WTC11 (cell line): ENCODE data around the gene ADAT1. TPM values are rescaled to one million over a fixed set of nuclear protein-coding genes. Genes with fewer than 3 reads are reported as not detected.
A peak's percentile ranks its signal among the peaks of the same experiment; 100 is the strongest.

ENCODE experiments used
- ATAC-seq: fragments of 200-7000 bp; cut with Tn5 transposase; 2 replicates; pipeline ENCODE4 v1.10.0; 2021; ENCODE audit warnings: mild to moderate bottlenecking, moderate library complexity
- Bru-seq: library from RNA; stranded (reverse); fragments of 400-500 nt; gene quantifications from one replicate; lab custom pipeline; 2021; lab: Mats Ljungman, UMichigan
- CTCF ChIA-PET: fragments of 300-600 bp; sonication (Branson Sonifier 250); formaldehyde crosslinking; loops from one replicate; lab custom pipeline; 2021; ENCODE audit warnings: antibody characterized with exemption; lab: Charles Lee
- POLR2A ChIA-PET: fragments of 350-600 bp; sonication (Branson Sonifier 250); formaldehyde crosslinking; loops from one replicate; lab custom pipeline; 2021; ENCODE audit warnings: antibody characterized with exemption; lab: Charles Lee
- DNase-seq: peaks from one replicate; pipeline ENCODE4 v3.0.0; 2021; ENCODE audit warnings: low spot score
- H3K27ac Mint-ChIP-seq: 2 replicates; pipeline ENCODE4 v1.8.0; 2021; ENCODE audit warnings: mixed read lengths
- H3K27me3 Mint-ChIP-seq: 2 replicates; pipeline ENCODE4 v1.8.0; 2021; ENCODE audit warnings: low read depth, mild to moderate bottlenecking, moderate library complexity, mixed read lengths
- H3K36me3 Mint-ChIP-seq: 2 replicates; pipeline ENCODE4 v1.8.0; 2021; ENCODE audit warnings: mixed read lengths
- H3K4me1 Mint-ChIP-seq: 2 replicates; pipeline ENCODE4 v1.8.0; 2022; ENCODE audit warnings: mixed read lengths
- H3K4me3 Mint-ChIP-seq: 2 replicates; pipeline ENCODE4 v1.8.0; 2021; ENCODE audit warnings: mild to moderate bottlenecking, moderate library complexity, mixed read lengths
- H3K9me3 Mint-ChIP-seq: 2 replicates; pipeline ENCODE4 v1.8.0; 2021; ENCODE audit warnings: mixed read lengths
- ESRRA ChIP-seq: sonication (generic); formaldehyde crosslinking; IDR thresholded peaks from 2 replicates; pipeline ENCODE4 v1.8.1; 2022; ENCODE audit warnings: mild to moderate bottlenecking, missing genetic modification reagents, borderline replicate concordance
- FOXK1 ChIP-seq: sonication (generic); formaldehyde crosslinking; IDR thresholded peaks from 2 replicates; pipeline ENCODE4 v1.8.0; 2022; ENCODE audit warnings: mild to moderate bottlenecking, moderate library complexity, missing genetic modification reagents
- FOXP1 ChIP-seq: sonication (generic); formaldehyde crosslinking; IDR thresholded peaks from 2 replicates; pipeline ENCODE4 v1.8.0; 2022; ENCODE audit warnings: missing genetic modification reagents, mild to moderate bottlenecking, moderate library complexity, borderline replicate concordance
- GABPB1 ChIP-seq: sonication (generic); formaldehyde crosslinking; IDR thresholded peaks from 2 replicates; pipeline ENCODE4 v1.8.1; 2023; ENCODE audit warnings: mild to moderate bottlenecking, missing genetic modification reagents
- KAT7 ChIP-seq: sonication (generic); formaldehyde crosslinking; IDR thresholded peaks from 2 replicates; pipeline ENCODE4 v1.8.1; 2023; ENCODE audit warnings: missing genetic modification reagents, mild to moderate bottlenecking, borderline replicate concordance
- NFYB ChIP-seq: sonication (generic); formaldehyde crosslinking; conservative IDR thresholded peaks from 2 replicates; pipeline ENCODE4 v1.8.0; 2022; ENCODE audit warnings: low read depth, missing genetic modification reagents
- RORB ChIP-seq: fragments of 250-450 bp; sonication (Bioruptor Pico); IDR thresholded peaks from 2 replicates; pipeline ENCODE4 v1.9.0; 2021; ENCODE audit warnings: mild to moderate bottlenecking
- TEAD1 ChIP-seq: sonication (generic); formaldehyde crosslinking; IDR thresholded peaks from 2 replicates; pipeline ENCODE4 v1.8.0; 2022; ENCODE audit warnings: mild to moderate bottlenecking, missing genetic modification reagents
- ZNF121 ChIP-seq: sonication (generic); formaldehyde crosslinking; IDR thresholded peaks from 2 replicates; pipeline ENCODE4 v1.8.0; 2023; ENCODE audit warnings: missing genetic modification reagents
- ZNF138 ChIP-seq: sonication (generic); formaldehyde crosslinking; conservative IDR thresholded peaks from 2 replicates; pipeline ENCODE4 v1.8.1; 2022; ENCODE audit warnings: mild to moderate bottlenecking, moderate library complexity, missing genetic modification reagents
- ZNF263 ChIP-seq: sonication (generic); formaldehyde crosslinking; IDR thresholded peaks from 2 replicates; pipeline ENCODE4 v1.8.1; 2022; ENCODE audit warnings: low read depth, mild to moderate bottlenecking, moderate library complexity, missing genetic modification reagents
- long read RNA-seq, 3 experiments: library from RNA in 1 of 3; library from capped mRNA in 1 of 3; library from polyadenylated mRNA in 1 of 3; unstranded in 2 of 3; stranded (forward) in 1 of 3; transcript quantifications; one replicate each; pipeline ENCODE4 v2.0.0, GENCODE V29; 2021
- total RNA-seq: library from RNA; stranded (reverse); gene quantifications from 3 replicates; pipeline ENCODE4 v1.2.3, GENCODE V29; 2021
- TF ChIP-seq, protein P1 (sequence below): sonication (generic); formaldehyde crosslinking; IDR thresholded peaks from 2 replicates; pipeline ENCODE4 v1.8.1; 2023; ENCODE audit warnings: mild to moderate bottlenecking, missing genetic modification reagents, borderline replicate concordance
- TF ChIP-seq, protein P2 (sequence below): sonication (generic); formaldehyde crosslinking; IDR thresholded peaks from 2 replicates; pipeline ENCODE4 v1.8.1; 2022; ENCODE audit warnings: mild to moderate bottlenecking, moderate library complexity, missing genetic modification reagents
- TF ChIP-seq, protein P3 (sequence below): sonication (generic); formaldehyde crosslinking; IDR thresholded peaks from 2 replicates; pipeline ENCODE4 v1.8.0; 2022; ENCODE audit warnings: mild to moderate bottlenecking, missing genetic modification reagents
- TF ChIP-seq, protein P4 (sequence below): sonication (generic); formaldehyde crosslinking; IDR thresholded peaks from 2 replicates; pipeline ENCODE4 v1.8.1; 2022; ENCODE audit warnings: mild to moderate bottlenecking, missing genetic modification reagents, moderate library complexity, borderline replicate concordance
- TF ChIP-seq, protein P5 (sequence below): sonication (generic); formaldehyde crosslinking; IDR thresholded peaks from 2 replicates; pipeline ENCODE4 v1.8.1; 2023; ENCODE audit warnings: mild to moderate bottlenecking, moderate library complexity, missing genetic modification reagents
- TF ChIP-seq, protein P6 (sequence below): sonication (generic); formaldehyde crosslinking; IDR thresholded peaks from 2 replicates; pipeline ENCODE4 v1.8.1; 2022; ENCODE audit warnings: missing genetic modification reagents, borderline replicate concordance
- TF ChIP-seq, protein P7 (sequence below): fragments of 250-450 bp; sonication (Bioruptor Pico); IDR thresholded peaks from 2 replicates; pipeline ENCODE4 v1.9.0; 2021; ENCODE audit warnings: mild to moderate bottlenecking

The ADAT1 gene, protein sequence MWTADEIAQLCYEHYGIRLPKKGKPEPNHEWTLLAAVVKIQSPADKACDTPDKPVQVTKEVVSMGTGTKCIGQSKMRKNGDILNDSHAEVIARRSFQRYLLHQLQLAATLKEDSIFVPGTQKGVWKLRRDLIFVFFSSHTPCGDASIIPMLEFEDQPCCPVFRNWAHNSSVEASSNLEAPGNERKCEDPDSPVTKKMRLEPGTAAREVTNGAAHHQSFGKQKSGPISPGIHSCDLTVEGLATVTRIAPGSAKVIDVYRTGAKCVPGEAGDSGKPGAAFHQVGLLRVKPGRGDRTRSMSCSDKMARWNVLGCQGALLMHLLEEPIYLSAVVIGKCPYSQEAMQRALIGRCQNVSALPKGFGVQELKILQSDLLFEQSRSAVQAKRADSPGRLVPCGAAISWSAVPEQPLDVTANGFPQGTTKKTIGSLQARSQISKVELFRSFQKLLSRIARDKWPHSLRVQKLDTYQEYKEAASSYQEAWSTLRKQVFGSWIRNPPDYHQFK
- total RNA-seq (45.3 to 48.1 TPM (median 46.0 TPM) in 3 replicates), Bru-seq, nascent RNA (percentile 74 among the genes with signal in this experiment)
- long read RNA-seq, experiment 1, transcript ADAT1-201 (11 exons, 1,869 nt), result major isoform, 10 of 33 reads
- long read RNA-seq, experiment 1, partial matches to known transcripts, result 14 of 33 reads
- long read RNA-seq, experiment 1, other reads (novel, unspliced or antisense), result 9 of 33 reads
- long read RNA-seq, experiment 2, partial matches to known transcripts, result 0 of 1 reads
- long read RNA-seq, experiment 2, other reads (novel, unspliced or antisense), result 1 of 1 reads
- long read RNA-seq, experiment 3, transcript ADAT1-201 (11 exons, 1,869 nt), result major isoform, 7 of 12 reads
- long read RNA-seq, experiment 3, partial matches to known transcripts, result 2 of 12 reads
- long read RNA-seq, experiment 3, other reads (novel, unspliced or antisense), result 3 of 12 reads

DNA sequence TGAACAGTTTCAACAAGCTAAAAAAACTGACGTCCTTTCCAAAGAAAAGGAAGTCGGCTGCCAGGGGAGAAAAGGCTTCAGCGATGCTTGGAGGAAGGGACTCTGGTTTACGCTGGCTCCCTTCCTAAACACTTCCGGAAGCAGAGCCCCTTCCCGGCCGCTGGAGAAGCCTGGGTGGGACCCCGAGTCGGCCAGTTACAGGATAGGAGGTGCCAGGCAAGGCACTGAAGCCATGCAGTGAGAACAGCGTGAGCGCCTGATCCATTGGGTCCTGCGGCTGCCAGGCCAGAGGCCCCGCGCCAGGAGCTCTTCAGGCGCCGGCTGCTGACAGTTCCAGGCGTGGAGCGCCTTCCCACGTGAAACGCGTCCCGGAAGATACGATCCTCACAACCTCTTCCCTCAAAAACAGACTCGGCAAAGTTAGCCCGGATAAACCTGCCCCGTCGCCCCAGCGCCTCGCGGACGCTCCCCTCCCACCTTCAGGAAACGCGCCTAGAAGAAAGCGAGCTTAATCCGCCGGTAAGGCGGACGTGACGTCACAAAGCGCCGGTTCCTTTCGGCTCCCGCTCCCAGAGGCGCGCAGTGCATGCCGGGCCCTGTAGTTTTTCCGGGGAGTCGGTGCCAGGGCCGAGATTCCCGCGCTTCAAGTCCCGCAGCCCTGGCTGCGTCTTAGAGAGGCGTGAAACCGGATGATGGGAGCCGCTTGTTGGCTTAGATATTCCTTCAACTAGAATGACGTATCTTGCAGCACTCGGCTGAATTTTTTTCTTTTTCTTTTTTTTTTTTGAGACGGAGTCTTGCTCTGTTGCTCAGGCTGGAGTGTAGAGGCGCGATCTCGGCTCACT lies at the start of gene ADAT1:
TSS of gene ADAT1 (minus strand) at position 521 of the 845 bp plus-strand sequence. CDS start 2,482 bp downstream, outside the sequence.
- Mint-ChIP-seq H3K27ac (peak within 1 kb of the TSS; percentile 96), H3K36me3 (peaks cover 47% of the 10 kb centered on the region), H3K4me3 (peak within 1 kb of the TSS; percentile 94), H3K27me3 (no peaks in the 10 kb centered on the region), H3K9me3 (no peaks in the 10 kb centered on the region), H3K4me1 (peaks cover 15% of the 10 kb centered on the region)
- DNase-seq, result peak; percentile 98
- ATAC-seq, result peak; percentile 96
- ChIA-PET CTCF (interaction anchor here (0.6 to 1.8 kb wide), 12 partner anchors 25 to 642 kb away, joined by 3 to 23 read pairs (median 4); partner anchors contain the start of genes GABARAPL2, KARS1, TERF2IP and TMEM231), POLR2A (interaction anchor here (0.6 to 1.5 kb wide), 5 partner anchors 19 to 189 kb away, joined by 3 to 11 read pairs (median 4); partner anchors contain the start of genes CFDP1, KARS1 and TERF2IP)
- TF ChIP-seq, protein P1, sequence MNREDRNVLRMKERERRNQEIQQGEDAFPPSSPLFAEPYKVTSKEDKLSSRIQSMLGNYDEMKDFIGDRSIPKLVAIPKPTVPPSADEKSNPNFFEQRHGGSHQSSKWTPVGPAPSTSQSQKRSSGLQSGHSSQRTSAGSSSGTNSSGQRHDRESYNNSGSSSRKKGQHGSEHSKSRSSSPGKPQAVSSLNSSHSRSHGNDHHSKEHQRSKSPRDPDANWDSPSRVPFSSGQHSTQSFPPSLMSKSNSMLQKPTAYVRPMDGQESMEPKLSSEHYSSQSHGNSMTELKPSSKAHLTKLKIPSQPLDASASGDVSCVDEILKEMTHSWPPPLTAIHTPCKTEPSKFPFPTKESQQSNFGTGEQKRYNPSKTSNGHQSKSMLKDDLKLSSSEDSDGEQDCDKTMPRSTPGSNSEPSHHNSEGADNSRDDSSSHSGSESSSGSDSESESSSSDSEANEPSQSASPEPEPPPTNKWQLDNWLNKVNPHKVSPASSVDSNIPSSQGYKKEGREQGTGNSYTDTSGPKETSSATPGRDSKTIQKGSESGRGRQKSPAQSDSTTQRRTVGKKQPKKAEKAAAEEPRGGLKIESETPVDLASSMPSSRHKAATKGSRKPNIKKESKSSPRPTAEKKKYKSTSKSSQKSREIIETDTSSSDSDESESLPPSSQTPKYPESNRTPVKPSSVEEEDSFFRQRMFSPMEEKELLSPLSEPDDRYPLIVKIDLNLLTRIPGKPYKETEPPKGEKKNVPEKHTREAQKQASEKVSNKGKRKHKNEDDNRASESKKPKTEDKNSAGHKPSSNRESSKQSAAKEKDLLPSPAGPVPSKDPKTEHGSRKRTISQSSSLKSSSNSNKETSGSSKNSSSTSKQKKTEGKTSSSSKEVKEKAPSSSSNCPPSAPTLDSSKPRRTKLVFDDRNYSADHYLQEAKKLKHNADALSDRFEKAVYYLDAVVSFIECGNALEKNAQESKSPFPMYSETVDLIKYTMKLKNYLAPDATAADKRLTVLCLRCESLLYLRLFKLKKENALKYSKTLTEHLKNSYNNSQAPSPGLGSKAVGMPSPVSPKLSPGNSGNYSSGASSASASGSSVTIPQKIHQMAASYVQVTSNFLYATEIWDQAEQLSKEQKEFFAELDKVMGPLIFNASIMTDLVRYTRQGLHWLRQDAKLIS (CRISPR knock-in tag), result no peak
- no peak for TF ChIP-seq ZNF263 (CRISPR knock-in tag)
- TF ChIP-seq ZNF121 (CRISPR knock-in tag), result peak; percentile 62; the same call in 1 of the 2 replicates
- no peak for TF ChIP-seq KAT7
- TF ChIP-seq, protein P2, sequence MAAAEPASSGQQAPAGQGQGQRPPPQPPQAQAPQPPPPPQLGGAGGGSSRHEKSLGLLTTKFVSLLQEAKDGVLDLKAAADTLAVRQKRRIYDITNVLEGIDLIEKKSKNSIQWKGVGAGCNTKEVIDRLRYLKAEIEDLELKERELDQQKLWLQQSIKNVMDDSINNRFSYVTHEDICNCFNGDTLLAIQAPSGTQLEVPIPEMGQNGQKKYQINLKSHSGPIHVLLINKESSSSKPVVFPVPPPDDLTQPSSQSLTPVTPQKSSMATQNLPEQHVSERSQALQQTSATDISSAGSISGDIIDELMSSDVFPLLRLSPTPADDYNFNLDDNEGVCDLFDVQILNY (CRISPR knock-in tag), result peak; percentile 90
- TF ChIP-seq, protein P3, sequence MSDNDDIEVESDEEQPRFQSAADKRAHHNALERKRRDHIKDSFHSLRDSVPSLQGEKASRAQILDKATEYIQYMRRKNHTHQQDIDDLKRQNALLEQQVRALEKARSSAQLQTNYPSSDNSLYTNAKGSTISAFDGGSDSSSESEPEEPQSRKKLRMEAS, result peak; percentile 73; the same call in 1 of the 2 replicates
- TF ChIP-seq, protein P4, sequence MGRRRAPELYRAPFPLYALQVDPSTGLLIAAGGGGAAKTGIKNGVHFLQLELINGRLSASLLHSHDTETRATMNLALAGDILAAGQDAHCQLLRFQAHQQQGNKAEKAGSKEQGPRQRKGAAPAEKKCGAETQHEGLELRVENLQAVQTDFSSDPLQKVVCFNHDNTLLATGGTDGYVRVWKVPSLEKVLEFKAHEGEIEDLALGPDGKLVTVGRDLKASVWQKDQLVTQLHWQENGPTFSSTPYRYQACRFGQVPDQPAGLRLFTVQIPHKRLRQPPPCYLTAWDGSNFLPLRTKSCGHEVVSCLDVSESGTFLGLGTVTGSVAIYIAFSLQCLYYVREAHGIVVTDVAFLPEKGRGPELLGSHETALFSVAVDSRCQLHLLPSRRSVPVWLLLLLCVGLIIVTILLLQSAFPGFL, result 0 out of 2 replicates have a peak, but pooled peaks have one; percentile 56
- TF ChIP-seq FOXK1 (CRISPR knock-in tag), result peak; percentile 14; the same call in 1 of the 2 replicates
- peak; percentile 61 for TF ChIP-seq TEAD1 (CRISPR knock-in tag)
- TF ChIP-seq GABPB1, result peak; percentile 85
- 0 out of 2 replicates have a peak, but pooled peaks have one; percentile 44 for TF ChIP-seq ESRRA (CRISPR knock-in tag)
- TF ChIP-seq, protein P5, sequence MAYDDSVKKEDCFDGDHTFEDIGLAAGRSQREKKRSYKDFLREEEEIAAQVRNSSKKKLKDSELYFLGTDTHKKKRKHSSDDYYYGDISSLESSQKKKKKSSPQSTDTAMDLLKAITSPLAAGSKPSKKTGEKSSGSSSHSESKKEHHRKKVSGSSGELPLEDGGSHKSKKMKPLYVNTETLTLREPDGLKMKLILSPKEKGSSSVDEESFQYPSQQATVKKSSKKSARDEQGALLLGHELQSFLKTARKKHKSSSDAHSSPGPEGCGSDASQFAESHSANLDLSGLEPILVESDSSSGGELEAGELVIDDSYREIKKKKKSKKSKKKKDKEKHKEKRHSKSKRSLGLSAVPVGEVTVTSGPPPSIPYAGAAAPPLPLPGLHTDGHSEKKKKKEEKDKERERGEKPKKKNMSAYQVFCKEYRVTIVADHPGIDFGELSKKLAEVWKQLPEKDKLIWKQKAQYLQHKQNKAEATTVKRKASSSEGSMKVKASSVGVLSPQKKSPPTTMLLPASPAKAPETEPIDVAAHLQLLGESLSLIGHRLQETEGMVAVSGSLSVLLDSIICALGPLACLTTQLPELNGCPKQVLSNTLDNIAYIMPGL (CRISPR knock-in tag), result 0 out of 2 replicates have a peak, but pooled peaks have one; percentile 23
- TF ChIP-seq FOXP1 (CRISPR knock-in tag), result 0 out of 2 replicates have a peak, but pooled peaks have one; percentile 24
- TF ChIP-seq NFYB (CRISPR knock-in tag), result no peak
- TF ChIP-seq, protein P6, sequence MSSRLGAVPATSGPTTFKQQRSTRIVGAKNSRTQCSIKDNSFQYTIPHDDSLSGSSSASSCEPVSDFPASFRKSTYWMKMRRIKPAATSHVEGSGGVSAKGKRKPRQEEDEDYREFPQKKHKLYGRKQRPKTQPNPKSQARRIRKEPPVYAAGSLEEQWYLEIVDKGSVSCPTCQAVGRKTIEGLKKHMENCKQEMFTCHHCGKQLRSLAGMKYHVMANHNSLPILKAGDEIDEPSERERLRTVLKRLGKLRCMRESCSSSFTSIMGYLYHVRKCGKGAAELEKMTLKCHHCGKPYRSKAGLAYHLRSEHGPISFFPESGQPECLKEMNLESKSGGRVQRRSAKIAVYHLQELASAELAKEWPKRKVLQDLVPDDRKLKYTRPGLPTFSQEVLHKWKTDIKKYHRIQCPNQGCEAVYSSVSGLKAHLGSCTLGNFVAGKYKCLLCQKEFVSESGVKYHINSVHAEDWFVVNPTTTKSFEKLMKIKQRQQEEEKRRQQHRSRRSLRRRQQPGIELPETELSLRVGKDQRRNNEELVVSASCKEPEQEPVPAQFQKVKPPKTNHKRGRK (CRISPR knock-in tag), result no peak
- TF ChIP-seq, protein P7, sequence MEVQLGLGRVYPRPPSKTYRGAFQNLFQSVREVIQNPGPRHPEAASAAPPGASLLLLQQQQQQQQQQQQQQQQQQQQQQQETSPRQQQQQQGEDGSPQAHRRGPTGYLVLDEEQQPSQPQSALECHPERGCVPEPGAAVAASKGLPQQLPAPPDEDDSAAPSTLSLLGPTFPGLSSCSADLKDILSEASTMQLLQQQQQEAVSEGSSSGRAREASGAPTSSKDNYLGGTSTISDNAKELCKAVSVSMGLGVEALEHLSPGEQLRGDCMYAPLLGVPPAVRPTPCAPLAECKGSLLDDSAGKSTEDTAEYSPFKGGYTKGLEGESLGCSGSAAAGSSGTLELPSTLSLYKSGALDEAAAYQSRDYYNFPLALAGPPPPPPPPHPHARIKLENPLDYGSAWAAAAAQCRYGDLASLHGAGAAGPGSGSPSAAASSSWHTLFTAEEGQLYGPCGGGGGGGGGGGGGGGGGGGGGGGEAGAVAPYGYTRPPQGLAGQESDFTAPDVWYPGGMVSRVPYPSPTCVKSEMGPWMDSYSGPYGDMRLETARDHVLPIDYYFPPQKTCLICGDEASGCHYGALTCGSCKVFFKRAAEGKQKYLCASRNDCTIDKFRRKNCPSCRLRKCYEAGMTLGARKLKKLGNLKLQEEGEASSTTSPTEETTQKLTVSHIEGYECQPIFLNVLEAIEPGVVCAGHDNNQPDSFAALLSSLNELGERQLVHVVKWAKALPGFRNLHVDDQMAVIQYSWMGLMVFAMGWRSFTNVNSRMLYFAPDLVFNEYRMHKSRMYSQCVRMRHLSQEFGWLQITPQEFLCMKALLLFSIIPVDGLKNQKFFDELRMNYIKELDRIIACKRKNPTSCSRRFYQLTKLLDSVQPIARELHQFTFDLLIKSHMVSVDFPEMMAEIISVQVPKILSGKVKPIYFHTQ (CRISPR knock-in tag), result no peak
- no peak for TF ChIP-seq ZNF138 (CRISPR knock-in tag)
- TF ChIP-seq RORB (CRISPR knock-in tag), result no peak
